Hepatocyte (in vitro differentiated cells): Measurements from ENCODE around the gene CLSTN1. TPM values are rescaled to one million over a fixed set of nuclear protein-coding genes. Genes with fewer than 3 reads are reported as not detected.

Source experiments
- DNase-seq: peaks from one replicate; pipeline ENCODE4 v3.0.0-alpha.2; 2016; ENCODE audit warnings: low spot score
- H2AFZ ChIP-seq: fragments of 200-600 bp; sonication (generic); 2 replicates; pipeline ENCODE4 v1.6.0; 2016; ENCODE audit warnings: antibody characterized with exemption, mild to moderate bottlenecking
- H3K27ac ChIP-seq: fragments of 200-600 bp; sonication (generic); 2 replicates; pipeline ENCODE4 v1.5.1; 2016; ENCODE audit warnings: mild to moderate bottlenecking
- H3K27me3 ChIP-seq: fragments of 200-600 bp; sonication (generic); 2 replicates; pipeline ENCODE4 v1.6.1; 2016
- H3K36me3 ChIP-seq: fragments of 200-600 bp; sonication (generic); replicated peaks from 2 replicates; pipeline ENCODE4 v1.5.1; 2016; ENCODE audit warnings: low read depth; ENCODE audit not compliant: insufficient read depth
- H3K4me1 ChIP-seq: fragments of 200-600 bp; sonication (generic); 2 replicates; pipeline ENCODE4 v1.5.1; 2016; ENCODE audit warnings: mild to moderate bottlenecking, moderate library complexity; ENCODE audit not compliant: insufficient read depth
- H3K4me2 ChIP-seq: fragments of 200-600 bp; sonication (generic); 2 replicates; pipeline ENCODE4 v1.6.0; 2016
- H3K4me3 ChIP-seq: fragments of 200-600 bp; sonication (generic); 2 replicates; pipeline ENCODE4 v1.5.1; 2016; ENCODE audit warnings: mild to moderate bottlenecking
- H3K79me2 ChIP-seq: fragments of 200-600 bp; sonication (generic); 2 replicates; pipeline ENCODE4 v1.6.0; 2017; ENCODE audit warnings: mild to moderate bottlenecking
- H3K9me2 ChIP-seq: fragments of 200-600 bp; sonication (generic); replicated peaks from 2 replicates; pipeline ENCODE4 v1.6.0; 2017; ENCODE audit warnings: mild to moderate bottlenecking; ENCODE audit not compliant: insufficient read depth
- H3K9me3 ChIP-seq: fragments of 200-600 bp; sonication (generic); 2 replicates; pipeline ENCODE4 v1.5.1; 2016; ENCODE audit warnings: low read depth, mild to moderate bottlenecking
- H4K20me1 ChIP-seq: fragments of 200-600 bp; sonication (generic); 2 replicates; pipeline ENCODE4 v1.6.0; 2016; ENCODE audit warnings: mild to moderate bottlenecking; ENCODE audit not compliant: insufficient read depth, poor library complexity, severe bottlenecking
- EZH2 ChIP-seq: fragments of 200-600 bp; sonication (generic); IDR thresholded peaks from 2 replicates; pipeline ENCODE4 v1.6.1; 2016; ENCODE audit warnings: antibody characterized with exemption, mild to moderate bottlenecking, borderline replicate concordance
- EZH2phosphoT487 ChIP-seq: fragments of 200-600 bp; sonication (generic); IDR thresholded peaks from one replicate; pipeline ENCODE4 v1.6.1; 2018; ENCODE audit warnings: antibody characterized with exemption, mild to moderate bottlenecking, low read depth, moderate library complexity; ENCODE audit not compliant: unreplicated experiment, severe bottlenecking
- WGBS: methylation state at CpG from one replicate; pipeline ENCODE4 v1.1.6; 2016; ENCODE audit warnings: low lambda C conversion rate; ENCODE audit errors: missing lambda C conversion rate; 5-methylcytosine and 5-hydroxymethylcytosine counted together
- polyA plus RNA-seq: library from polyadenylated mRNA; unstranded; fragments of >200 nt; fragmentation: Nextera tagmentation; extraction: Ambion mirVana; gene quantifications from 2 replicates; pipeline ENCODE4 v1.2.1, GENCODE V29; 2016
- total RNA-seq: library from RNA; depleted of rRNA; stranded (reverse); fragments of >200 nt; gene quantifications from 2 replicates; pipeline ENCODE4 v1.2.3, GENCODE V29; 2014
- TF ChIP-seq, protein P1 (sequence below): fragments of 200-600 bp; sonication (generic); IDR thresholded peaks from 2 replicates; pipeline ENCODE4 v1.5.1; 2016; ENCODE audit warnings: antibody characterized with exemption, mild to moderate bottlenecking; ENCODE audit not compliant: poor library complexity

Gene CLSTN1
- total and polyA plus RNA-seq, 2 experiments from 2014 or later, result 47.7 to 74.2 TPM

DNA sequence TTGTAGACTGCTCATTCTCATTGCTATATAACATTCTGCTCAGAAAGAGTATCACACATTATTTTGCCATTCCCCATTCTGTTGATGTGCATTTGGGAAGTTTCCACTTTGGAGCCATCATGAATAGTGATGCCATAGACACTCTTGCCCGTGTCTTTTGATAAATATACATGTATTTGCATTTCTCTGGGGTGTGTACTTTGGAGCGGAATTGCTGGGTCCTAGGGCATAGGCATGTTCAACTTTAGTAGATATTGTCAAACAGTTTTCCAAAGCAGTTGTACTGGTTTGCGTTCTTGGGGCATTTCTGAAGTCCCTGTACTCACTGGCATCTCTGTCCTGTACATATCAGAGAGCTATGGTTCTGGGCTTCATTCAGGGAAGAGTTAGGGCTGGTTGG is 120.1 kb downstream of the CLSTN1 start:
- no peak for DNase-seq
- Histone ChIP-seq H3K9me2 (no peaks in the 10 kb centered on the region), H3K4me3 (no peak overlapping the region), H3K27me3 (no peaks in the 10 kb centered on the region), H3K36me3 (no peaks in the 10 kb centered on the region), H3K9me3 (no peaks in the 10 kb centered on the region), H3K4me2 (no peak overlapping the region), H3K4me1 (no peaks in the 10 kb centered on the region), H2AFZ (no peak overlapping the region), H3K27ac (no peak overlapping the region), H3K79me2 (no peaks in the 10 kb centered on the region), H4K20me1 (no peaks in the 10 kb centered on the region)
- TF ChIP-seq, protein P1, sequence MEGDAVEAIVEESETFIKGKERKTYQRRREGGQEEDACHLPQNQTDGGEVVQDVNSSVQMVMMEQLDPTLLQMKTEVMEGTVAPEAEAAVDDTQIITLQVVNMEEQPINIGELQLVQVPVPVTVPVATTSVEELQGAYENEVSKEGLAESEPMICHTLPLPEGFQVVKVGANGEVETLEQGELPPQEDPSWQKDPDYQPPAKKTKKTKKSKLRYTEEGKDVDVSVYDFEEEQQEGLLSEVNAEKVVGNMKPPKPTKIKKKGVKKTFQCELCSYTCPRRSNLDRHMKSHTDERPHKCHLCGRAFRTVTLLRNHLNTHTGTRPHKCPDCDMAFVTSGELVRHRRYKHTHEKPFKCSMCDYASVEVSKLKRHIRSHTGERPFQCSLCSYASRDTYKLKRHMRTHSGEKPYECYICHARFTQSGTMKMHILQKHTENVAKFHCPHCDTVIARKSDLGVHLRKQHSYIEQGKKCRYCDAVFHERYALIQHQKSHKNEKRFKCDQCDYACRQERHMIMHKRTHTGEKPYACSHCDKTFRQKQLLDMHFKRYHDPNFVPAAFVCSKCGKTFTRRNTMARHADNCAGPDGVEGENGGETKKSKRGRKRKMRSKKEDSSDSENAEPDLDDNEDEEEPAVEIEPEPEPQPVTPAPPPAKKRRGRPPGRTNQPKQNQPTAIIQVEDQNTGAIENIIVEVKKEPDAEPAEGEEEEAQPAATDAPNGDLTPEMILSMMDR, result no peak
- no peak for TF ChIP-seq EZH2phosphoT487
- no peak for TF ChIP-seq EZH2
- 97% methylated on average over 3 of the region's 3 CpGs for WGBS

DNA sequence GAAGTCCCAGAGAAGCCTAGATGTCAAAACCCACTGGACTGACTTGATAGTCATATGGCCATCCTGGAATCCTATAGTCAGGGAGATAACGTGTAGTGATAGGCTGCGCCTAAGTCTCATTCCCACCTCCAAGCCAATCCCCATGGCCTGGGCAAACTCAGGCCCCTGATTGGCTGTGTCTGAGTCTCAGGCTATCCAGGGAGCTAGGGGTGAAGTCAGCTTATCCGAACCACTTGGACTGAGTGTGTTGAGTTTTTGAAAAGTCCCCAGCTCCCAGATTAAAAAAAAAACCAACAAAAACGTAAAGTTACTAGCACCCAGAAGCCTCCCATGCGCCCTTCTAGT is 120.6 kb downstream of the CLSTN1 start:
- H4K20me1 ChIP-seq, result no peaks in the 10 kb centered on the region
- H3K4me3 ChIP-seq, result no peak overlapping the region
- H3K4me1 ChIP-seq, result no peaks in the 10 kb centered on the region
- no peaks in the 10 kb centered on the region for H3K79me2 ChIP-seq
- H3K27me3 ChIP-seq, result no peaks in the 10 kb centered on the region
- TF ChIP-seq EZH2 (no peak), EZH2phosphoT487 (no peak)
- TF ChIP-seq, protein P1, result no peak
- no peak for DNase-seq
- H3K9me3 ChIP-seq, result no peaks in the 10 kb centered on the region
- H3K9me2 ChIP-seq, result no peaks in the 10 kb centered on the region
- WGBS, result 87% methylated on average over 5 of the region's 5 CpGs
- no peak overlapping the region for H2AFZ ChIP-seq
- H3K27ac ChIP-seq, result no peak overlapping the region
- no peaks in the 10 kb centered on the region for H3K36me3 ChIP-seq
- no peak overlapping the region for H3K4me2 ChIP-seq

DNA sequence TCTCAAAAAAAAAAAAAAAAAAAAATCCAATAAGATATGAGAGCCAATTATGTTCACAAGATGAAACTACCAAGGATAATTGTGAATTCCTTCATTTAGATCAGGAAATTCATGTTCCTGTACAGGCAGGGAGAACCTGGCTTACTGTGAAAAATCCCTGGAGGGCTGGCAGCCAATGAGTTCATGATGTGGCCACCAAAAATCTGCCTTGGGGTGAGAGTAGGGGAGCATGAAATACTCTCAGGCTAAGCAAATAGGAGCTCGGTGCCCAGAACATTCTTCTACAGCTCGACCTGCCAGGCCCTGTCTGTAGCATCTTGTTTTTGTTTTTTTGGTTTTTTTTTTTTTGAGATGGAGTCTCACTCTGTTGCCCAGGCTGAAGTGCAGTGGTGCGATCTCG is 122.1 kb downstream of the CLSTN1 start:
- Histone ChIP-seq H3K79me2 (no peaks in the 10 kb centered on the region), H3K9me3 (no peaks in the 10 kb centered on the region), H2AFZ (no peak overlapping the region), H3K27ac (no peak overlapping the region), H3K4me1 (no peaks in the 10 kb centered on the region), H3K27me3 (no peaks in the 10 kb centered on the region), H4K20me1 (no peaks in the 10 kb centered on the region), H3K9me2 (no peaks in the 10 kb centered on the region), H3K4me2 (no peak overlapping the region), H3K36me3 (no peaks in the 10 kb centered on the region), H3K4me3 (no peak overlapping the region)
- WGBS, result 95% methylated on average over 4 of the region's 4 CpGs
- TF ChIP-seq, protein P1, result no peak
- TF ChIP-seq EZH2phosphoT487 (no peak), EZH2 (no peak)
- no peak for DNase-seq

DNA sequence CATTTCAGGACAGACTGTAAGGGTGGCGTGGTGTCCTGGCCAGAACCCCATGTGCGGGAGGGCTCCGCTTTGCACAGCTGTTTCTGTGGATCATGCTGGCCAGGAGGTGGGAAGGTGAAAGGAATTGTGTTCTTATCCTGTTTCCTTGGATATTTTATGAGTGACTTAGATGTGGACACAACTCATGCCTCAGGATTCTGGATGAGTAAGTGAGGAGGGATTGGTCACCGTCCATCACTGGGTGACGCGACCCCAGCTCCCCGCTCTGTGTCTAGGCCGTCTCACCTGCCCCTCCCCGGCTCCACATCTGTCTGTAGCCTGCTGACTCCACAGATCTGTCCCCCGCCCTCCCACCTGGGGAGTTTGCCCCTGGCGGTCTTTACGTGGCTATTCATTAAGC is 123.4 kb downstream of the CLSTN1 start:
- H3K9me3 ChIP-seq, result no peaks in the 10 kb centered on the region
- no peak for TF ChIP-seq EZH2phosphoT487
- no peak for TF ChIP-seq EZH2
- TF ChIP-seq, protein P1, result no peak

More for the DNA sequence above, 123.4 kb downstream of the CLSTN1 start:
- H4K20me1 ChIP-seq, result no peaks in the 10 kb centered on the region
- no peaks in the 10 kb centered on the region for H3K36me3 ChIP-seq
- 41% methylated on average over 12 of the region's 12 CpGs for WGBS
- H3K9me2 ChIP-seq, result no peaks in the 10 kb centered on the region
- no peak for DNase-seq
- no peak overlapping the region for H2AFZ ChIP-seq
- H3K27me3 ChIP-seq, result no peaks in the 10 kb centered on the region
- H3K4me1 ChIP-seq, result no peaks in the 10 kb centered on the region
- no peak overlapping the region for H3K4me3 ChIP-seq
- H3K27ac ChIP-seq, result no peak overlapping the region
- no peak overlapping the region for H3K4me2 ChIP-seq
- H3K79me2 ChIP-seq, result no peaks in the 10 kb centered on the region
